Astrocyte (in vitro differentiated cells and primary cell): ENCODE measurements around the gene WWTR1.

ENCODE experiments used
- CTCF ChIP-seq: IDR thresholded peaks from 2 replicates; pipeline ENCODE4 v1.5.1; 2011; ENCODE audit warnings: low read depth, mild to moderate bottlenecking, inconsistent platforms, low read length, moderate library complexity; ENCODE audit not compliant: insufficient read depth
- EZH2 ChIP-seq: IDR thresholded peaks from 2 replicates; pipeline ENCODE4 v1.6.1; 2012; ENCODE audit warnings: mild to moderate bottlenecking, low read length, inconsistent platforms; ENCODE audit not compliant: insufficient read depth

- TF ChIP-seq CTCF (no peak), EZH2 (no peak)
Observed at GRCh38 chr3:149583921-149584635, 73.7 kb downstream of the WWTR1 start.
